BJ (cell line): ENCODE results near the gene CA10. TPM values are rescaled to one million over a fixed set of nuclear protein-coding genes. Genes with fewer than 3 reads are reported as not detected.

ENCODE experiments used
- CTCF ChIA-PET: fragments of 350-600 bp; formaldehyde crosslinking; extraction: SDS; loops from one replicate; lab custom pipeline; 2021; ENCODE audit warnings: antibody characterized with exemption, inconsistent platforms; lab: Yijun Ruan, JAX
- POLR2A ChIA-PET: fragments of 300-600 bp; sonication (Branson Sonifier 250); formaldehyde crosslinking; extraction: SDS; loops from one replicate; lab custom pipeline; 2021; ENCODE audit warnings: antibody characterized with exemption; lab: Charles Lee
- DNase-seq: peaks from one replicate; pipeline ENCODE4 v3.0.0-alpha.2; 2011; ENCODE audit warnings: low read depth
- H3K27me3 ChIP-seq: 2 replicates; pipeline ENCODE4 v1.6.0; 2011; ENCODE audit warnings: low read length; ENCODE audit not compliant: control insufficient read depth, insufficient read depth
- H3K36me3 ChIP-seq: 2 replicates; pipeline ENCODE4 v1.5.1; 2011; ENCODE audit warnings: low read length; ENCODE audit not compliant: control insufficient read depth, insufficient read depth
- H3K4me3 ChIP-seq: 2 replicates; pipeline ENCODE4 v1.5.1; 2011; ENCODE audit warnings: low read depth, mild to moderate bottlenecking, control low read depth, low read length
- polyA plus RNA-seq: library from polyadenylated mRNA; depleted of rRNA; stranded (reverse); fragments of >200 nt; gene quantifications from 2 replicates; pipeline ENCODE4 v1.2.3, GENCODE V29; 2011
- TF ChIP-seq, protein P1 (sequence below): IDR thresholded peaks from 2 replicates; pipeline ENCODE4 v1.5.1; 2011; ENCODE audit warnings: low read depth, mild to moderate bottlenecking, control low read depth, inconsistent platforms, low read length, moderate library complexity; ENCODE audit not compliant: insufficient read depth

The CA10 gene
- polyA plus RNA-seq, 1 experiment: not detected

DNA sequence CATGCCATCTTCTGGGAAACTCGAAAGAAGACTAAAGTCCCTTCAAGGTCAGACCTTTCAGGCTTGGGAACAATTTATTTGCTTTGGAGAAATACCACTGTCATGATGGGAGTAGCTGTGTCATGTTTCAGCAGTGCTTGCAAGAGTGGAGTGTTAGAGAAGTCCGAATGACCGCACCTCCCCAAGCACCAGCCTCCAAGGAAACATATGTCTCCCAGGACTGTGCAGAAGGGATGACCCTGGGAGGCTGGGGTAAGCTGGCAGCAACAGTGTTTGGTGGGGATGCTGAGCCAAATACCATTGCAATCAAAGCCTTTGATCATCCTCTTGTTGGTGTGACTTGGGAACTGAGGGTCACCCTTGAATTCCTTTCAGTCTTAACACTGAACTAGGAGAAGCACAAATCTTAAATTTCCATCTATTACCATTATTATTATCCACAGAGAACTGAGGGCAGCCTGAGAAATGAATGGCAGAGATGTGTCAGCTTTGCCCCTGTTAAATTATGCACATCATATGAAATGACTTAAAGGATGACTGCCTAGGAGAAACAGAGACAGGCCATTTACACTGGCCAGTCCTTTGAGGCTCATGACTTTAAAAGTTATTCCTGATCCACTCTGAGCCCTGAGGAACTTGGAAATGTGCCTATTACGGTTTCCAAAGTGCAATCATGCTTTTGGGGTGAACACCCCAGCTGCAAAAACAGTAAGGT is 244.9 kb downstream of the CA10 start:
- H3K27me3 ChIP-seq: no peaks in the 10 kb centered on the region
- no peak for DNase-seq
- H3K36me3 ChIP-seq: no peaks in the 10 kb centered on the region
- POLR2A ChIA-PET: no interaction called here
- TF ChIP-seq, protein P1, sequence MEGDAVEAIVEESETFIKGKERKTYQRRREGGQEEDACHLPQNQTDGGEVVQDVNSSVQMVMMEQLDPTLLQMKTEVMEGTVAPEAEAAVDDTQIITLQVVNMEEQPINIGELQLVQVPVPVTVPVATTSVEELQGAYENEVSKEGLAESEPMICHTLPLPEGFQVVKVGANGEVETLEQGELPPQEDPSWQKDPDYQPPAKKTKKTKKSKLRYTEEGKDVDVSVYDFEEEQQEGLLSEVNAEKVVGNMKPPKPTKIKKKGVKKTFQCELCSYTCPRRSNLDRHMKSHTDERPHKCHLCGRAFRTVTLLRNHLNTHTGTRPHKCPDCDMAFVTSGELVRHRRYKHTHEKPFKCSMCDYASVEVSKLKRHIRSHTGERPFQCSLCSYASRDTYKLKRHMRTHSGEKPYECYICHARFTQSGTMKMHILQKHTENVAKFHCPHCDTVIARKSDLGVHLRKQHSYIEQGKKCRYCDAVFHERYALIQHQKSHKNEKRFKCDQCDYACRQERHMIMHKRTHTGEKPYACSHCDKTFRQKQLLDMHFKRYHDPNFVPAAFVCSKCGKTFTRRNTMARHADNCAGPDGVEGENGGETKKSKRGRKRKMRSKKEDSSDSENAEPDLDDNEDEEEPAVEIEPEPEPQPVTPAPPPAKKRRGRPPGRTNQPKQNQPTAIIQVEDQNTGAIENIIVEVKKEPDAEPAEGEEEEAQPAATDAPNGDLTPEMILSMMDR: no peak
- no peak overlapping the region for H3K4me3 ChIP-seq
- CTCF ChIA-PET: no interaction called here

DNA sequence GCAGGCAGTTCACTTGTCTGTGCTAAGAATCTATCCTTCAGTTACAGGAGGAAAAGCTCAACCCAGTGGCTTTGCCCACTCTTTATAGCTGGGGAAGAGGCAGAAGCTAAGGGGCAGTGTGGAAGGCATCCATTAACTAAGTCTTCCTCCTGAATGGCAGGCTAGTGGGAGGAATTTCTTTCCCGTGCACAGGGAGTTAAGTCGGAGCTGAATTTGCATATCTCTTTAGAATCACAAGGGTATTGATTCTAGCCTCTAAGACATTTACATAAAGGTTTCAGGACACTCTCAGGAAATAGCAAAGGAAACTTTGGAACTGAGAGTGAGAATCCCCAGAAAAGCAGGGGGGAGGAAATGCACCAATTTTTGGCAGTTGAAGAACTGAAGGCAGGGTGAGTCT is 245.6 kb downstream of the CA10 start:
- Histone ChIP-seq H3K4me3 (no peak overlapping the region), H3K27me3 (no peaks in the 10 kb centered on the region), H3K36me3 (no peaks in the 10 kb centered on the region)
- DNase-seq: no peak
- CTCF ChIA-PET: no interaction called here
- TF ChIP-seq, protein P1: no peak
- POLR2A ChIA-PET: no interaction called here

- TF ChIP-seq, protein P1: no peak
- CTCF ChIA-PET: no interaction called here
- POLR2A ChIA-PET: no interaction called here
- no peaks in the 10 kb centered on the region for H3K36me3 ChIP-seq
- no peak for DNase-seq
- H3K27me3 ChIP-seq: no peaks in the 10 kb centered on the region
- H3K4me3 ChIP-seq: no peak overlapping the region
Measured at GRCh38 chr17:51911237-51911636, 247.3 kb downstream of the CA10 start.

- Histone ChIP-seq H3K36me3 (no peaks in the 10 kb centered on the region), H3K4me3 (no peak overlapping the region), H3K27me3 (no peaks in the 10 kb centered on the region)
- DNase-seq: no peak
- CTCF ChIA-PET: no interaction called here
- TF ChIP-seq, protein P1: no peak
- POLR2A ChIA-PET: no interaction called here
Measured at GRCh38 chr17:51909971-51910370, 248.5 kb downstream of the CA10 start.

DNA sequence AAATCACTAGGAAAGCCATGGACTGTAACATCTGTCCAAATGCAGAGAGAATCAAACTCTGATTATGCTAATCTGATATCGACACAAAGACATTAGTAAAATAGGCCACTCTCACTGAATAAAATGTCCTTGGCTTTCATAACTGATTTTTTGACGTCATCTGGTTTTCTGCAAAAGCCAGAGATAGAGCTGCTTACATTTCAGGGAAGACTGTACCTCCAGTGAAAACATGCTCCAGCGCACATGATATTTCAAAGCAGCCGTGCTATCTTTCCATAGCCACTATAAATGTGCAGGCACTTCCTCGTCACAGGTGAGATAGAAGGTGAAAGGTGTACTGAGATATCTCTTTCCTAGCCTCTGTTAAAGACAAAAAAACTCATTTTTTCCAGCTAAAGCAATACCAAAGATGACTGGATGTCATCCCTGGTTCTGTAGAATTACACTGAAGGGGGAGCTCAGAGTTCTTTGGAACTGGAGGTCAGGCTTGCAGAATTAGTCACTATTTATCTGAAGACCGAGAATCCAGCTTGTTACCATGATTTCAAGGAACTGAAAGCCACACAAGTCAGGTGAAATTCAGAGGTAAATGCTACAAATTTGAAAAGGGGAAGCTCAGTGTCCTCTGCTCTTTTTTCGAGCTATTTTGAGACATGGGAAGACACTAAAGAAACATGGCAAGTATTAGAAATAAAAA is 249.5 kb downstream of the CA10 start:
- ChIA-PET CTCF (no interaction called here), POLR2A (no interaction called here)
- Histone ChIP-seq H3K27me3 (no peaks in the 10 kb centered on the region), H3K36me3 (no peaks in the 10 kb centered on the region), H3K4me3 (no peak overlapping the region)
- TF ChIP-seq, protein P1: no peak
- no peak for DNase-seq
